ENCODE results near the gene FDXR. TPM values are rescaled to one million over a fixed set of nuclear protein-coding genes. Genes with fewer than 3 reads are reported as not detected.
"Not testable (repeated sequence)": the region's sequence is repeated elsewhere in the genome, so short reads cannot be mapped to it uniquely, and the experiment has no call there.

Gene FDXR
- total RNA-seq, 1 donor from 2014 or later, result 20.5 TPM

GRCh38 chr17:74871356-74872076 lies 1.3 kb downstream of the FDXR start:
- peaks cover 32% of the 10 kb centered on the region for H3K4me1 Mint-ChIP-seq
- intact Hi-C loops (cut with micrococcal nuclease), result loop anchor here (5.0 kb wide), 1 partner anchor 94 kb away; the partner anchor contains the start of gene NAT9
- H3K27me3 Mint-ChIP-seq, result no peaks in the 10 kb centered on the region
- DNase-seq, result no peak
- peaks cover 13% of the 10 kb centered on the region for H3K36me3 Mint-ChIP-seq (ENCODE audit: low read depth)
- H3K4me3 Mint-ChIP-seq, result peak overlapping the region; percentile 89
- H3K9me3 Mint-ChIP-seq, result no peaks in the 10 kb centered on the region
- no peak overlapping the region for H3K27ac Mint-ChIP-seq

GRCh38 chr17:74870512-74870911 lies 2.3 kb downstream of the FDXR start:
- H3K4me3 Mint-ChIP-seq, result no peak overlapping the region
- H3K27ac Mint-ChIP-seq, result no peak overlapping the region
- H3K27me3 Mint-ChIP-seq, result no peaks in the 10 kb centered on the region
- no peaks in the 10 kb centered on the region for H3K9me3 Mint-ChIP-seq
- peaks cover 32% of the 10 kb centered on the region for H3K4me1 Mint-ChIP-seq
- DNase-seq, result no peak
- intact Hi-C loops (cut with micrococcal nuclease), result loop anchor here (5.0 kb wide), 1 partner anchor 93 kb away; the partner anchor contains the start of gene NAT9
- H3K36me3 Mint-ChIP-seq (ENCODE audit: low read depth), result peaks cover 13% of the 10 kb centered on the region

GRCh38 chr17:74870028-74870427 lies 2.8 kb downstream of the FDXR start:
- DNase-seq, H3K4me3 Mint-ChIP-seq, H3K27ac Mint-ChIP-seq, H3K27me3 Mint-ChIP-seq, H3K9me3 Mint-ChIP-seq: not testable (repeated sequence)
- peaks cover 31% of the 10 kb centered on the region for H3K4me1 Mint-ChIP-seq
- intact Hi-C loops (cut with micrococcal nuclease), result loop anchor here (5.0 kb wide), 1 partner anchor 93 kb away; the partner anchor contains the start of gene NAT9
- peaks cover 15% of the 10 kb centered on the region for H3K36me3 Mint-ChIP-seq (ENCODE audit: low read depth)

- H3K9me3 Mint-ChIP-seq, result no peaks in the 10 kb centered on the region
- peaks cover 19% of the 10 kb centered on the region for H3K36me3 Mint-ChIP-seq (ENCODE audit: low read depth)
- intact Hi-C loops (cut with micrococcal nuclease), result no loop called here
- H3K4me3 Mint-ChIP-seq, result no peak overlapping the region
- no peaks in the 10 kb centered on the region for H3K27me3 Mint-ChIP-seq
- peaks cover 32% of the 10 kb centered on the region for H3K4me1 Mint-ChIP-seq
- DNase-seq, result no peak
- no peak overlapping the region for H3K27ac Mint-ChIP-seq
These were observed 3.9 kb downstream of the FDXR start for GRCh38 chr17:74868908-74869255.

- H3K27me3 Mint-ChIP-seq, result no peaks in the 10 kb centered on the region
- H3K27ac Mint-ChIP-seq, result no peak overlapping the region
- peaks cover 31% of the 10 kb centered on the region for H3K4me1 Mint-ChIP-seq
- no peak for DNase-seq
- H3K36me3 Mint-ChIP-seq (ENCODE audit: low read depth), result peaks cover 22% of the 10 kb centered on the region
- no peaks in the 10 kb centered on the region for H3K9me3 Mint-ChIP-seq
- H3K4me3 Mint-ChIP-seq, result no peak overlapping the region
- intact Hi-C loops (cut with micrococcal nuclease), result no loop called here
These were observed 4.4 kb downstream of the FDXR start for GRCh38 chr17:74868251-74868907.

GRCh38 chr17:74866198-74866835 lies 6.5 kb downstream of the FDXR start:
- H3K4me1 Mint-ChIP-seq, result peaks cover 15% of the 10 kb centered on the region
- peaks cover 22% of the 10 kb centered on the region for H3K36me3 Mint-ChIP-seq (ENCODE audit: low read depth)
- no peak for DNase-seq
- no peak overlapping the region for H3K27ac Mint-ChIP-seq
- peaks cover 7% of the 10 kb centered on the region for H3K27me3 Mint-ChIP-seq
- intact Hi-C loops (cut with micrococcal nuclease), result no loop called here
- no peak overlapping the region for H3K4me3 Mint-ChIP-seq
- no peaks in the 10 kb centered on the region for H3K9me3 Mint-ChIP-seq

- peaks cover 21% of the 10 kb centered on the region for H3K36me3 Mint-ChIP-seq (ENCODE audit: low read depth)
- intact Hi-C loops (cut with micrococcal nuclease), result loop anchor here (1.0 to 2.0 kb wide), 3 partner anchors 74 to 209 kb away; no protein-coding TSS in a partner anchor
- no peaks in the 10 kb centered on the region for H3K9me3 Mint-ChIP-seq
- H3K27ac Mint-ChIP-seq, result peak overlapping the region; percentile 64
- no peak for DNase-seq
- H3K4me1 Mint-ChIP-seq, result peaks cover 13% of the 10 kb centered on the region
- no peak overlapping the region for H3K4me3 Mint-ChIP-seq
- H3K27me3 Mint-ChIP-seq, result peaks cover 9% of the 10 kb centered on the region
These were observed 7.1 kb downstream of the FDXR start for GRCh38 chr17:74865504-74866197.

GRCh38 chr17:74864866-74865395 lies 7.9 kb downstream of the FDXR start:
- H3K27me3 Mint-ChIP-seq, result peaks cover 15% of the 10 kb centered on the region
- H3K9me3 Mint-ChIP-seq, result no peaks in the 10 kb centered on the region
- H3K4me3 Mint-ChIP-seq, result no peak overlapping the region
- intact Hi-C loops (cut with micrococcal nuclease), result loop anchor here (1.0 to 2.0 kb wide), 3 partner anchors 74 to 208 kb away; no protein-coding TSS in a partner anchor
- DNase-seq, result peak; percentile 92
- H3K27ac Mint-ChIP-seq, result peak overlapping the region; percentile 64
- peaks cover 19% of the 10 kb centered on the region for H3K36me3 Mint-ChIP-seq (ENCODE audit: low read depth)
- H3K4me1 Mint-ChIP-seq, result peaks cover 15% of the 10 kb centered on the region

GRCh38 chr17:74864297-74864865 lies 8.4 kb downstream of the FDXR start:
- no peak for DNase-seq
- no peak overlapping the region for H3K27ac Mint-ChIP-seq
- H3K4me3 Mint-ChIP-seq, result no peak overlapping the region
- H3K36me3 Mint-ChIP-seq (ENCODE audit: low read depth), result peaks cover 19% of the 10 kb centered on the region
- peaks cover 15% of the 10 kb centered on the region for H3K4me1 Mint-ChIP-seq
- no peaks in the 10 kb centered on the region for H3K9me3 Mint-ChIP-seq
- peaks cover 17% of the 10 kb centered on the region for H3K27me3 Mint-ChIP-seq
- intact Hi-C loops (cut with micrococcal nuclease), result loop anchor here (2.0 kb wide), 2 partner anchors 120 to 208 kb away; no protein-coding TSS in a partner anchor

- no peak overlapping the region for H3K27ac Mint-ChIP-seq
- H3K36me3 Mint-ChIP-seq (ENCODE audit: low read depth), result peaks cover 18% of the 10 kb centered on the region
- no peaks in the 10 kb centered on the region for H3K9me3 Mint-ChIP-seq
- peaks cover 24% of the 10 kb centered on the region for H3K27me3 Mint-ChIP-seq
- H3K4me3 Mint-ChIP-seq, result no peak overlapping the region
- intact Hi-C loops (cut with micrococcal nuclease), result loop anchor here (2.0 kb wide), 2 partner anchors 119 to 207 kb away; no protein-coding TSS in a partner anchor
- peaks cover 15% of the 10 kb centered on the region for H3K4me1 Mint-ChIP-seq
- DNase-seq, result no peak
These were observed 9.1 kb downstream of the FDXR start for GRCh38 chr17:74863420-74864296.

GRCh38 chr17:74862919-74863318 lies 9.9 kb downstream of the FDXR start:
- Mint-ChIP-seq H3K27ac (no peak overlapping the region), H3K4me3 (no peak overlapping the region), H3K36me3 (ENCODE audit: low read depth) (peaks cover 17% of the 10 kb centered on the region), H3K27me3 (peaks cover 28% of the 10 kb centered on the region), H3K9me3 (no peaks in the 10 kb centered on the region), H3K4me1 (peaks cover 11% of the 10 kb centered on the region)
- intact Hi-C loops (cut with micrococcal nuclease), result no loop called here
- DNase-seq, result no peak

- peaks cover 34% of the 10 kb centered on the region for H3K27me3 Mint-ChIP-seq
- H3K4me1 Mint-ChIP-seq, result peaks cover 10% of the 10 kb centered on the region
- peaks cover 15% of the 10 kb centered on the region for H3K36me3 Mint-ChIP-seq (ENCODE audit: low read depth)
- DNase-seq, result peak; percentile 91
- H3K9me3 Mint-ChIP-seq, result no peaks in the 10 kb centered on the region
- intact Hi-C loops (cut with micrococcal nuclease), result no loop called here
- H3K4me3 Mint-ChIP-seq, result no peak overlapping the region
- no peak overlapping the region for H3K27ac Mint-ChIP-seq
These were observed 10.5 kb downstream of the FDXR start for GRCh38 chr17:74862108-74862901.

Measured in activated CD4-positive, alpha-beta T cell treated with anti-CD3 and anti-CD28 coated beads, Interleukin-2, amount 10 ng/mL, durations not matched to agents 24 days and 14 days (primary cell).